Brain microvascular endothelial cell (primary cell): ENCODE data around the gene PDZRN3.

Source experiments
- DNase-seq: peaks from one replicate; pipeline ENCODE4 v3.0.0-alpha.2; 2020
- H3K27ac ChIP-seq: fragments of 250-450 bp; sonication (Bioruptor Pico); 2 replicates; pipeline ENCODE4 v1.5.1; 2020; ENCODE audit warnings: mild to moderate bottlenecking, moderate library complexity
- H3K27me3 ChIP-seq: fragments of 250-450 bp; sonication (Bioruptor Pico); replicated peaks from 2 replicates; pipeline ENCODE4 v1.5.1; 2020; ENCODE audit warnings: mild to moderate bottlenecking
- H3K36me3 ChIP-seq: fragments of 250-450 bp; sonication (Bioruptor Pico); replicated peaks from 2 replicates; pipeline ENCODE4 v1.5.1; 2020; ENCODE audit warnings: mild to moderate bottlenecking
- H3K4me3 ChIP-seq: 2 replicates; pipeline ENCODE4 v1.5.1; 2011; ENCODE audit warnings: low read depth, mild to moderate bottlenecking, control low read depth, low read length, moderate library complexity
- CTCF ChIP-seq: IDR thresholded peaks from 2 replicates; pipeline ENCODE4 v1.5.1; 2011; ENCODE audit warnings: low read depth, mild to moderate bottlenecking, moderate library complexity, low read length, control low read depth, inconsistent platforms; ENCODE audit errors: missing control alignments
- in situ Hi-C: cut with HindIII; loops from 2 replicates; pipeline ENCODE4 v1.10.0; 2017; ENCODE audit warnings: low sequenced_read_pairs, low pct_ligation_motif_present

The PDZRN3 gene

DNA sequence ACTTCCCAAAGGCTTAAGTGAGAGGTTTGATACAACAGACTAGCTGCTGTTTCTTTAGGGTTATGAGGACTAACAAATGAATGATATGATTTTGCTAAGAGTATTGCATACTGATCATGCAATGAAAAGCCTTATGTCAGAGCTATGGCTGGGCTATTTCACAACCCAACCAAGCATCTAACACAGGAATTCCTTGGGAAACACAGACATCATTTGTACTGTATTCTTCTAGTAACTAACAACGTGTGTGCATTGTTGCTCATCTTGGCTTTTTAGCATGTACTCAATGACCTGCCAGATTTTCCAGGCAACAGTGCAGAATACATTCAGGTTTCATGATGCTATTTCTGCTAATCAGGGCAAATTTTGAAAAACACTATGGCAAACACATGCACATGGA lies 19.3 kb downstream of the PDZRN3 start:
- no peak overlapping the region for H3K27ac ChIP-seq
- in situ Hi-C loops = no loop called here

GRCh38 chr3:73604451-73604850 lies 20.3 kb downstream of the PDZRN3 start:
- TF ChIP-seq CTCF = no peak
- in situ Hi-C loops = no loop called here
- DNase-seq = no peak
- no peaks in the 10 kb centered on the region for H3K36me3 ChIP-seq
- H3K27ac ChIP-seq = no peak overlapping the region
- no peaks in the 10 kb centered on the region for H3K27me3 ChIP-seq
- H3K4me3 ChIP-seq = no peak overlapping the region

More for the DNA sequence above, 19.3 kb downstream of the PDZRN3 start:
- Histone ChIP-seq H3K27me3 (no peaks in the 10 kb centered on the region), H3K4me3 (no peak overlapping the region), H3K36me3 (no peaks in the 10 kb centered on the region)
- TF ChIP-seq CTCF = no peak
- peak; percentile 31 for DNase-seq

DNA sequence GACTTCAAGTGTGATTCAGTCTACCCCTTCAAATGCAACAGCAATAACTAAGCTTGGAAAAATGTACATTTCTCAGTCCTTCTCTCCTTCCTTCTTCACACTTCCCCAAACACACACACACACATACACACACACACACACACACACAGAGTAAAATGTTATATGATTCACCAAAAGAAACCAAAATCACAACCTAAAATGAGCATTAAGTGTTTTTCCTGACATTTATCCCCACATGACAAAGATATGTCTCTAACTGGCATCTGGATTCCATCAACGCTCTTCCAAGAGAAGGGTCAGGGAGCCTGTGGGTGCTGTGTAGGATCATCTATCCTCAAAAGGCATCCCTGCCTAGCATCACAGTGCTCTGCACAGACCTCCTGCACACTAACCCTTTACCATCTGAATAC lies 21.0 kb downstream of the PDZRN3 start:
- H3K27me3 ChIP-seq = no peaks in the 10 kb centered on the region
- no peak for DNase-seq
- no peak for TF ChIP-seq CTCF
- in situ Hi-C loops = no loop called here
- H3K27ac ChIP-seq = no peak overlapping the region
- H3K4me3 ChIP-seq = no peak overlapping the region
- no peaks in the 10 kb centered on the region for H3K36me3 ChIP-seq

- no peak for TF ChIP-seq CTCF
- Histone ChIP-seq H3K27me3 (no peaks in the 10 kb centered on the region), H3K27ac (no peak overlapping the region), H3K4me3 (no peak overlapping the region), H3K36me3 (no peaks in the 10 kb centered on the region)
- DNase-seq = peak; percentile 88
- in situ Hi-C loops = no loop called here
Measured at GRCh38 chr3:73602170-73602569, 22.6 kb downstream of the PDZRN3 start.

DNA sequence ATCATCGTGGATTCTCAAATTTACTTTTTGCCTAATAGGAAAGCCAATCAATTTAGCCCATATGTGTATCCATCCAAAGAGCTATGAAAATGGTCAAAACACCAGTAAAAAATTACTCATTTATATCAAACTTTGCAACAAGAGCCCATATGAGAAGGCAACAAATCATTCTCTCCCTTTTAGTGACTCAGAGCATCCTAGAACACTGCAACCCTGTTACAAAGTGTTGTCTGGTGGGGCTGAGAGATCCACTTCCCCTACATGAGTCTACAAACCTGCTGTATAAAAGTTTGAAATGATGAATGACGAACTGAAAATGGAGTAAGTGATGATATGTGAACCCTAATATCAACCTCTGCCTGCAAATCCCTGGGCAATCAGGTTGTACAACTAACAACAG lies 23.3 kb downstream of the PDZRN3 start:
- Histone ChIP-seq H3K36me3 (no peaks in the 10 kb centered on the region), H3K4me3 (no peak overlapping the region), H3K27me3 (no peaks in the 10 kb centered on the region), H3K27ac (no peak overlapping the region)
- no peak for TF ChIP-seq CTCF
- in situ Hi-C loops = no loop called here
- no peak for DNase-seq

- Histone ChIP-seq H3K4me3 (no peak overlapping the region), H3K27ac (no peak overlapping the region), H3K36me3 (no peaks in the 10 kb centered on the region), H3K27me3 (no peaks in the 10 kb centered on the region)
- DNase-seq = no peak
- no peak for TF ChIP-seq CTCF
- in situ Hi-C loops = no loop called here
Measured at GRCh38 chr3:73601011-73601410, 23.7 kb downstream of the PDZRN3 start.
